Right cardiac atrium (tissue), 5 donors: Measurements from ENCODE around the gene FAM120B. TPM values are rescaled to one million over a fixed set of nuclear protein-coding genes. Genes with fewer than 3 reads are reported as not detected.

Experiments
- ATAC-seq, 2 donors: fragments of 200-7000 bp; cut with Tn5 transposase; one replicate each; pipeline versions ENCODE4 v1.8.0 to v1.9.1; 2020; ENCODE audit warnings: moderate library complexity in 2 of 2, mild to moderate bottlenecking in 1 of 2
- DNase-seq, 3 donors: peaks; one replicate each; pipeline ENCODE4 v3.0.0-alpha.2; 2020
- H3K27ac ChIP-seq: one replicate; pipeline ENCODE4 v1.5.1; 2013; ENCODE audit warnings: mild to moderate bottlenecking, low read length, control low read depth, moderate library complexity
- H3K27me3 ChIP-seq: one replicate; pipeline ENCODE4 v1.6.1; 2013; ENCODE audit not compliant: control insufficient read depth, insufficient read depth
- H3K4me1 ChIP-seq: one replicate; pipeline ENCODE4 v1.6.1; 2013; ENCODE audit warnings: low read length; ENCODE audit not compliant: control insufficient read depth, insufficient read depth
- H3K4me3 ChIP-seq: one replicate; pipeline ENCODE4 v1.5.1; 2013; ENCODE audit warnings: low read length, control low read depth
- H3K9me3 ChIP-seq: one replicate; pipeline ENCODE4 v1.6.1; 2013; ENCODE audit warnings: low read length; ENCODE audit not compliant: control insufficient read depth
- WGBS: extraction: QIAGEN DNeasy Blood & Tissue Kit; methylation state at CpG from one replicate; pipeline ENCODE4 v1.1.7; 2013; 5-methylcytosine and 5-hydroxymethylcytosine counted together
- intact Hi-C, 4 donors: fragments of 100-400 bp; cut with DNase I; formaldehyde crosslinking; loops; one replicate each; pipeline versions ENCODE4 v1.11.0 to v1.14.0; 2022 to 2023
- polyA plus RNA-seq: library from polyadenylated mRNA; stranded (reverse); fragments of 200-250 nt; gene quantifications from one replicate; pipeline ENCODE4 v1.2.3, GENCODE V29; 2013
- total RNA-seq, 4 donors: library from RNA; stranded (reverse); fragmentation: NEBNext Ultra II Directional; extraction: Animal tissue kit (Norgen Biotek cat#: 25700); gene quantifications; one replicate each; pipeline ENCODE4 v1.2.1, GENCODE V29; 2021
- donor health status: healthy with polysubstance abuse.
- donor health status: DM: no; HTN: yes; CAD: no.
- donor health status: DM: no; HTN: no; CAD: no.
- donor health status: DM: no; HTN: yes; CAD: no; lungs with severe emphysema.
- donor health status: DM: yes; HTN: yes; CAD: no.

FAM120B gene
- total and polyA plus RNA-seq, 5 donors, result 10.7 to 31.9 (median 28.9) TPM

GRCh38 chr6:170294298-170294730 is 12.2 kb upstream of the FAM120B start:
- 64% methylated on average over 2 of the region's 2 CpGs for WGBS
- peaks cover 10% of the 10 kb centered on the region for H3K4me1 ChIP-seq
- no peak overlapping the region for H3K4me3 ChIP-seq
- intact Hi-C loops, result loop anchor here in 3 of 4 donors (10.0 kb wide), 4 partner anchors 230 to 460 kb away; no protein-coding TSS in a partner anchor
- no peaks in the 10 kb centered on the region for H3K27me3 ChIP-seq
- no peaks in the 10 kb centered on the region for H3K9me3 ChIP-seq
- ATAC-seq (no peak), DNase-seq (no peak)
- no peak overlapping the region for H3K27ac ChIP-seq

DNA sequence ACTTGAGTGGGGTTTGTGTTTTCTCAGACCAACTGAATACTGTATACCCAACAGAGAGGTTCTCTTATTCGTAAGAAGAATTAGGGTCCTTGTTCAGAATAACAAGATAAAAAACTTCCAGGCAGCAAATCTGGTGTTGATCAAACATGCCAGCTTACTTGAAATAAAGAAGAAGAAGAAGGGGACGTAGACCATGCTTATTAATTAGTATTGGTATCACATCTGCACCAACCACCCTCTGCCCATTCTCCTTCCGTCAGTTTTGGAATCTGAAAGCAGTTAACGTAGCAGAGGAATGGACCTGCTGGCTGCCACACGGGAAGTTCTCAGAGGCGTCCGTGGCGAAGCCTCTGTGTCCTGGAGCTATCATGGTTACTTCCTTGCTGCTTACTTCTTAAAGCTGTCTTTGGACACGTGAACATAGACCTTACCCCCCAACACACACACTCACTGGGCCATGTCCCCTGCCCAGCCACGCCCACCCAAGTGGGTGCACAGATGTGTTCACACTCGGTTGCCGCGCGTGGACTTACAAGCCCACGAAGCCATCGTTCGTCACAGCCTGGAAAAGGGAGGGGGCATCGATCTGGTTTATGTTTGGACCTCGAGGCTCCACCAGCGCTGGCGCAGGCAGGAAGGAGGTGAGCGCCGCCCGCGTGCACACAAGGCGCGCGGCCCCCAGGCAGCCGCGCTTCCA is 11.6 kb upstream of the FAM120B start:
- 16% methylated on average over 30 of the region's 30 CpGs for WGBS
- DNase-seq (peak in 2 of 3 donors; percentile 53 to 55), ATAC-seq (no peak)
- Histone ChIP-seq H3K9me3 (no peaks in the 10 kb centered on the region), H3K27me3 (no peaks in the 10 kb centered on the region), H3K27ac (no peak overlapping the region), H3K4me3 (peak overlapping the region; percentile 38), H3K4me1 (peaks cover 10% of the 10 kb centered on the region)
- intact Hi-C loops, result loop anchor here in 3 of 4 donors (5.0 to 10.0 kb wide), 5 partner anchors 230 to 463 kb away; no protein-coding TSS in a partner anchor

DNA sequence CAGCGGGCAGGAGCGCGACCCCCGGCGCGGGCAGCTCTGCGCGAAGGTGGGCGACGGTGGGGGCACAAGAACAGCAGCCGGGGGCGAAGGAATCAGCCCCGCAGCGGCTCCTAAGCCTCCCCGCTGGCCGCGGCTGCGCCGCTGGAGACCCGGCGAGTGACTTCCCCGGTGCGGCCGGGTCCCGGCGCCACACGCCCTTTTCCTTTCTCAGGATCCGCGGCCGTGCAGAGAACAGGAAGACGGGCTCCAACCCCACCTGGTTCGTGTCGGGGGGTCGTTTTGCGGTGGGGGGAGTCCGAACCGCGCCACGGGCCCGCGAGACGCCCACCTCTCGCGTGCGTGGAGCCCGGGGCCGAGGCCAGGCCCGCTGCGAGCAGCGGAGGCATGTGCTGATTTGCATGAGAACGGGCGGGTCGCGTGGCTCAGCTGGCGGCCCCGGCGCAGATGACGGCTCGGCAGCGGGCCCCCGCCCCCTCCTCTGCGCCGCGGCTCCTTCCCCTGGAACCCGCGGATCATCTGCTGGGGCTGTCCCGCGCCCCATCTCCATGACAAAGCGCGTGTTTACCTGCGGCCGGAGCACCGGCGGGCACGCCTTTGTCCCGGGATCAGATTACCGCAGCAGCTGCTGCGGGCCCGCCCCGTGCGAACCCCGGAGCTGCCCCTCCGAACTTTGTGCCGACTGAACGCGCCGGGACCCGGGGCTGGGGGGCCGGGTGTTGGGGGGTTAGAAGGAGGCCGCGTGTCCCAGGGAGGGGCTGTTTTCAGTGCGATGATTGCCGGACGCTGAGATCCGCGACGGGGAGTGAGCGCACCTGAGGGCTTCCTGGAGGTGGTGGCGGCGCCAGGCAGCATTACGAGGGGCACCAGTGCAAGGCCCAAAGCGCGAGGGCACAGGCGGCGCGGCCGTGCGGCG is 10.8 kb upstream of the FAM120B start:
- Histone ChIP-seq H3K4me3 (peak overlapping the region; percentile 38), H3K4me1 (peaks cover 10% of the 10 kb centered on the region), H3K27me3 (no peaks in the 10 kb centered on the region), H3K27ac (no peak overlapping the region), H3K9me3 (no peaks in the 10 kb centered on the region)
- intact Hi-C loops, result loop anchor here in 3 of 4 donors (5.0 to 10.0 kb wide), 5 partner anchors 229 to 463 kb away; no protein-coding TSS in a partner anchor
- WGBS, result under 1% methylated on average over 109 of the region's 109 CpGs
- ATAC-seq (peak; percentile 21 to 28), DNase-seq (peak in 2 of 3 donors; percentile 65 to 73)

DNA sequence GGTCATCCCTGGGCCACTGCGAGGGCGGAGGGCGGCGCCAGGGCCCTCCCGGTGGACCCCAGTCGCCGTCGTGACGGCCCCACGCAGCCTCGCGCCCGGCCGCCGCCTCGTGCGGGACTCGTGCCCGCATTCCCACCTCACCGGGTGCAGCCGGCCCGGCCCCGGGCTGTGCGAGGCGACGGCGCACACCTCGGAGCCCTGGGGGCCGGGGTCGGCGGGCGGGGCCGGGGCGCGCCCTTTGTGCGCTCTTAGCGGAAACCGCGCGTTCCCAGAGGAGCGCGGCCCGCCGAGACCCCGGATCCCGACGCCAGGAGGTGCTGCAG is 10.2 kb upstream of the FAM120B start:
- Histone ChIP-seq H3K4me3 (peak overlapping the region; percentile 38), H3K4me1 (peaks cover 10% of the 10 kb centered on the region), H3K9me3 (no peaks in the 10 kb centered on the region), H3K27me3 (no peaks in the 10 kb centered on the region), H3K27ac (no peak overlapping the region)
- ATAC-seq, result no peak
- intact Hi-C loops, result loop anchor here in 3 of 4 donors (5.0 to 10.0 kb wide), 5 partner anchors 228 to 464 kb away; no protein-coding TSS in a partner anchor
- peak in 1 of 3 donors; percentile 40 for DNase-seq
- WGBS, result 1% methylated on average over 47 of the region's 47 CpGs

GRCh38 chr6:170296746-170297575 is 9.6 kb upstream of the FAM120B start:
- peaks cover 7% of the 10 kb centered on the region for H3K4me1 ChIP-seq
- H3K27ac ChIP-seq, result no peak overlapping the region
- no peak for ATAC-seq
- H3K9me3 ChIP-seq, result no peaks in the 10 kb centered on the region
- H3K27me3 ChIP-seq, result no peaks in the 10 kb centered on the region
- intact Hi-C loops, result loop anchor here in 3 of 4 donors (5.0 to 10.0 kb wide), 5 partner anchors 228 to 465 kb away; no protein-coding TSS in a partner anchor
- WGBS, result 29% methylated on average over 67 of the region's 67 CpGs
- peak in 1 of 3 donors; percentile 60 for DNase-seq
- no peak overlapping the region for H3K4me3 ChIP-seq

DNA sequence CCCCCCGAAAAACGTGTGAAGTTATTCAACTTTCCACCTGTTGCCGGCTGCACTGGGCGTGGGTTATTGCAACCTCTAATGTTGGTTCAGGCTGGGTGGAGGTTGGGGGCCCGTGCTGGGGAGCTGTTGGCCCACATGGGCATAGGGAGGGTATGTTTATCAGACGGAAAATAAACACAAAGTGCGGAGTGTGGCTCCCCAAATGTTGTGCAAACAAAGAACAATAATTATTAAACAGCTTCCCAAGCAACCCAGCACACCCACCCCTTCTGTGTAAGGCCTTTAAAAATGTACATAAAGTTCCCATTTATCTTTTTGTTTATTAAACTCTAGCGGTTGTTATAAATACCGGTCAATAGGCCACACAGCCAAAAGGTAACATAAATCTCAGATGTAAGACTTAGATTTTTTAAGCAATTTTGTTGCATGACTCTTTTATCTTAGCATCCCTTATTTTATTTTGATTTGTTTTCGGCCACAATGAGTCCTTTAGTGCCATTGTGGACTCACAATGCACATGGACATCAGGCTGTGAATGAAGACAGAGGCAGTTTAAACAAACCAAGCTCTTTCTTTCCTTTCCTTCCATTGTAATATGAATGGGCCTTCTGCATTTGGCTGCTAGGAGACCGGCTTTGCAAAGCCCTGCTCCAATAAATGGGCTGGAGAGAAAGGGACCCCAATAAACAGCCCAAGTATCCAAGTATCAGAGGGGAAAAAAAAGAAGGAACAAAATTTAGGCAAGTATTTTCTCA is 8.8 kb upstream of the FAM120B start:
- DNase-seq (no peak), ATAC-seq (no peak)
- intact Hi-C loops, result loop anchor here in 3 of 4 donors (5.0 to 10.0 kb wide), 5 partner anchors 227 to 465 kb away; no protein-coding TSS in a partner anchor
- H3K9me3 ChIP-seq, result no peaks in the 10 kb centered on the region
- no peak overlapping the region for H3K4me3 ChIP-seq
- no peak overlapping the region for H3K27ac ChIP-seq
- H3K4me1 ChIP-seq, result peaks cover 7% of the 10 kb centered on the region
- 72% methylated on average over 11 of the region's 11 CpGs for WGBS
- H3K27me3 ChIP-seq, result no peaks in the 10 kb centered on the region

GRCh38 chr6:170298688-170299087 is 7.9 kb upstream of the FAM120B start:
- no peaks in the 10 kb centered on the region for H3K27me3 ChIP-seq
- H3K27ac ChIP-seq, result no peak overlapping the region
- no peak overlapping the region for H3K4me3 ChIP-seq
- 100% methylated on average over 1 of the region's 1 CpG for WGBS
- DNase-seq, result no peak
- intact Hi-C loops, result loop anchor here in 3 of 4 donors (5.0 to 10.0 kb wide), 5 partner anchors 226 to 466 kb away; no protein-coding TSS in a partner anchor
- peaks cover 7% of the 10 kb centered on the region for H3K4me1 ChIP-seq
- ATAC-seq, result no peak
- H3K9me3 ChIP-seq, result no peaks in the 10 kb centered on the region

GRCh38 chr6:170301184-170301583 is 5.4 kb upstream of the FAM120B start:
- H3K4me3 ChIP-seq, result no peak overlapping the region
- H3K9me3 ChIP-seq, result no peaks in the 10 kb centered on the region
- peaks cover 2% of the 10 kb centered on the region for H3K4me1 ChIP-seq
- no peak overlapping the region for H3K27ac ChIP-seq
- intact Hi-C loops, result loop anchor here in 1 of 4 donors (10.0 kb wide), 1 partner anchor 224 kb away; no protein-coding TSS in a partner anchor
- 94% methylated on average over 1 of the region's 1 CpG for WGBS
- no peaks in the 10 kb centered on the region for H3K27me3 ChIP-seq
- ATAC-seq, result no peak
- DNase-seq, result no peak

GRCh38 chr6:170305805-170306323 is 694 bp upstream of the FAM120B start:
- peak overlapping the region; percentile 59 for H3K4me3 ChIP-seq
- DNase-seq, result no peak
- no peak overlapping the region for H3K27ac ChIP-seq
- intact Hi-C loops, result loop anchor here in 1 of 4 donors (10.0 kb wide), 1 partner anchor 219 kb away; no protein-coding TSS in a partner anchor
- H3K4me1 ChIP-seq, result peaks cover 9% of the 10 kb centered on the region
- no peaks in the 10 kb centered on the region for H3K9me3 ChIP-seq
- no peaks in the 10 kb centered on the region for H3K27me3 ChIP-seq
- WGBS, result 13% methylated on average over 29 of the region's 29 CpGs
- no peak for ATAC-seq
